Pancreas (tissue), 10 donors: ENCODE results near the gene BAHCC1. TPM values are rescaled to one million over a fixed set of nuclear protein-coding genes. Genes with fewer than 3 reads are reported as not detected.
A peak's percentile ranks its signal among the peaks of the same experiment; 100 is the strongest.

Source experiments
- ATAC-seq, 4 donors: fragments of 200-7000 bp; cut with Tn5 transposase; one replicate each; pipeline versions ENCODE4 v1.8.0 to v1.9.1; 2020; ENCODE audit warnings: mild to moderate bottlenecking in 4 of 4, moderate library complexity in 4 of 4
- DNase-seq, 6 donors: peaks; one replicate each; pipeline ENCODE4 v3.0.0-alpha.2; 2020
- FAIRE-seq: peaks from 2 replicates; lab custom pipeline; 2012; peaks lifted over from hg19 to GRCh38; lab: Jason Lieb, UNC
- H3K27ac ChIP-seq, 4 donors: fragments of 200-600 bp; sonication (generic); 1 replicate in 3 of 4; 2 replicates in 1 of 4; pipeline versions ENCODE4 v1.5.0 to v1.8.0; 2020
- H3K27me3 ChIP-seq, 4 donors: fragments of 200-600 bp; one replicate each; pipeline ENCODE4 v1.8.0; 2021
- H3K36me3 ChIP-seq, 3 donors: fragments of 200-600 bp; sonication (generic) in 1 of 3; one replicate each; pipeline versions ENCODE4 v1.5.0 to v1.8.0; 2020 to 2021
- H3K4me1 ChIP-seq, 3 donors: fragments of 200-600 bp; one replicate each; pipeline ENCODE4 v1.8.0; 2021
- H3K4me3 ChIP-seq, 4 donors: fragments of 200-600 bp; sonication (generic) in 2 of 4; one replicate each; pipeline versions ENCODE4 v1.5.0 to v1.8.0; 2020 to 2021
- H3K9me3 ChIP-seq, 4 donors: fragments of 200-600 bp; one replicate each; pipeline ENCODE4 v1.8.0; 2021
- CTCF ChIP-seq, 4 donors: fragments of 200-600 bp; sonication (generic) in 3 of 4; IDR thresholded peaks; one replicate each; pipeline versions ENCODE4 v1.5.0 to v1.8.0; 2021; ENCODE audit warnings: antibody characterized with exemption in 4 of 4
- WGBS, 2 donors: extraction: QIAGEN DNeasy Blood & Tissue Kit; methylation state at CpG; one replicate each; pipeline ENCODE4 v1.1.7; 2013; 5-methylcytosine and 5-hydroxymethylcytosine counted together
- intact Hi-C, 3 donors: fragments of 100-400 bp; cut with DNase I; formaldehyde crosslinking; loops; one replicate each; pipeline versions ENCODE4 v1.11.1 to v1.14.2; 2022
- polyA plus RNA-seq, 2 donors: library from polyadenylated mRNA; stranded (reverse); fragments of 200-250 nt; gene quantifications; one replicate each; pipeline ENCODE4 v1.2.3, GENCODE V29; 2013
- total RNA-seq, 6 donors: library from RNA; stranded (reverse); fragmentation: NEBNext Ultra II Directional in 4 of 6; extraction: Animal tissue kit (Norgen Biotek cat#: 25700) in 4 of 6; gene quantifications; one replicate each; pipeline versions ENCODE4 v1.2.1 to v1.2.4, GENCODE V29; 2021 to 2023
- donor health status: healthy with polysubstance abuse.
- donor health status: DM: no; HTN: no; CAD: no; lungs with moderate emphysema.
- donor health status: DM: no; HTN: no; CAD: no.
- donor health status: control.
- donor health status: control.
- donor health status: Bipolar disorder and iron deficiency.
- donor health status: DM: yes; HTN: yes; CAD: no.
- donor health status: DM: no; HTN: no; CAD: no.
- donor health status: DM: no; HTN: no; CAD: no.
- donor health status: DM: yes; HTN: yes; CAD: no.

BAHCC1 gene
- total and polyA plus RNA-seq, 8 donors, result 8.0 to 24.1 (median 10.5) TPM

GRCh38 chr17:81431545-81432482, 36.6 kb downstream of the BAHCC1 start:
- peak in 1 of 6 donors; percentile 41 for DNase-seq
- Histone ChIP-seq H3K9me3 (no peaks in the 10 kb centered on the region), H3K36me3 (no peaks in the 10 kb centered on the region), H3K4me1 (peaks cover 32 to 53% (median 53%) of the 10 kb centered on the region in 3 donors), H3K27me3 (no peaks in the 10 kb centered on the region), H3K4me3 (no peak overlapping the region), H3K27ac (no peak overlapping the region)
- FAIRE-seq, result no peak
- no peak for ATAC-seq
- no peak for TF ChIP-seq CTCF (IDR thresholded peaks at IDR 0.05)
- intact Hi-C loops, result no loop called here
- 57 to 59% methylated on average over 22 to 25 of the region's 25 CpGs for WGBS, 2 donors

- DNase-seq, result peak; percentile 95 to 100 (median 98)
- Histone ChIP-seq H3K4me1 (peaks cover 25 to 43% (median 42%) of the 10 kb centered on the region in 3 donors), H3K27me3 (no peaks in the 10 kb centered on the region), H3K9me3 (no peaks in the 10 kb centered on the region), H3K36me3 (no peaks in the 10 kb centered on the region), H3K4me3 (no peak overlapping the region), H3K27ac (peak overlapping the region; percentile 14 to 62 (median 51))
- 13 to 18% methylated on average over 7 to 10 of the region's 10 CpGs for WGBS, 2 donors
- TF ChIP-seq CTCF (IDR thresholded peaks at IDR 0.05), result no peak
- peak; percentile 73 to 82 (median 77) for ATAC-seq
- FAIRE-seq, result no peak
- intact Hi-C loops, result no loop called here
Observed at GRCh38 chr17:81432941-81433340, 37.7 kb downstream of the BAHCC1 start.

- WGBS, 2 donors, result 78 to 82% methylated on average over 24 of the region's 24 CpGs
- DNase-seq (no peak), ATAC-seq (no peak), FAIRE-seq (no peak)
- intact Hi-C loops, result no loop called here
- Histone ChIP-seq H3K36me3 (no peaks in the 10 kb centered on the region), H3K27ac (peak overlapping the region in 2 of 4 donors; percentile 27 to 55), H3K27me3 (no peaks in the 10 kb centered on the region), H3K9me3 (no peaks in the 10 kb centered on the region), H3K4me1 (peaks cover 18 to 36% (median 35%) of the 10 kb centered on the region in 3 donors), H3K4me3 (no peak overlapping the region)
- TF ChIP-seq CTCF (IDR thresholded peaks at IDR 0.05), result no peak
Observed at GRCh38 chr17:81433656-81434055, 38.4 kb downstream of the BAHCC1 start.

GRCh38 chr17:81434072-81434471, 38.8 kb downstream of the BAHCC1 start:
- WGBS, 2 donors, result 68 to 73% methylated on average over 15 of the region's 15 CpGs
- no peaks in the 10 kb centered on the region for H3K9me3 ChIP-seq
- no peaks in the 10 kb centered on the region for H3K27me3 ChIP-seq
- TF ChIP-seq CTCF (IDR thresholded peaks at IDR 0.05), result no peak
- no peak overlapping the region for H3K27ac ChIP-seq
- ATAC-seq, result peak in 1 of 4 donors; percentile 14
- H3K4me1 ChIP-seq, result peaks cover 14 to 32% (median 30%) of the 10 kb centered on the region in 3 donors
- FAIRE-seq, result no peak
- H3K4me3 ChIP-seq, result no peak overlapping the region
- no peaks in the 10 kb centered on the region for H3K36me3 ChIP-seq
- intact Hi-C loops, result no loop called here
- DNase-seq, result peak in 3 of 6 donors; percentile 60 to 81 (median 66)
